ENCODE measurements around the gene NDUFA11. TPM values are rescaled to one million over a fixed set of nuclear protein-coding genes. Genes with fewer than 3 reads are reported as not detected.

Gene NDUFA11
- total and polyA plus RNA-seq, 9 of the 15 experiments (the other 6 are each of a cell fraction or from before 2014, with no cell fraction given) = 63.3 to 486 (median 274) TPM

- 0 out of 2 replicates have a peak, but pooled peaks have one; percentile 39 for TF ChIP-seq MTA3 (IDR thresholded peaks at IDR 0.05; ENCODE audit: borderline replicate concordance)
- TF ChIP-seq, protein P1, sequence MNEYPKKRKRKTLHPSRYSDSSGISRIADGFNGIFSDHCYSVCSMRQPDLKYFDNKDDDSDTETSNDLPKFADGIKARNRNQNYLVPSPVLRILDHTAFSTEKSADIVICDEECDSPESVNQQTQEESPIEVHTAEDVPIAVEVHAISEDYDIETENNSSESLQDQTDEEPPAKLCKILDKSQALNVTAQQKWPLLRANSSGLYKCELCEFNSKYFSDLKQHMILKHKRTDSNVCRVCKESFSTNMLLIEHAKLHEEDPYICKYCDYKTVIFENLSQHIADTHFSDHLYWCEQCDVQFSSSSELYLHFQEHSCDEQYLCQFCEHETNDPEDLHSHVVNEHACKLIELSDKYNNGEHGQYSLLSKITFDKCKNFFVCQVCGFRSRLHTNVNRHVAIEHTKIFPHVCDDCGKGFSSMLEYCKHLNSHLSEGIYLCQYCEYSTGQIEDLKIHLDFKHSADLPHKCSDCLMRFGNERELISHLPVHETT (CRISPR knock-in tag; conservative IDR thresholded peaks at IDR 0.05 in 1 of 2, IDR thresholded peaks at IDR 0.05 in 1 of 2) = no peak
- TF ChIP-seq, protein P2, sequence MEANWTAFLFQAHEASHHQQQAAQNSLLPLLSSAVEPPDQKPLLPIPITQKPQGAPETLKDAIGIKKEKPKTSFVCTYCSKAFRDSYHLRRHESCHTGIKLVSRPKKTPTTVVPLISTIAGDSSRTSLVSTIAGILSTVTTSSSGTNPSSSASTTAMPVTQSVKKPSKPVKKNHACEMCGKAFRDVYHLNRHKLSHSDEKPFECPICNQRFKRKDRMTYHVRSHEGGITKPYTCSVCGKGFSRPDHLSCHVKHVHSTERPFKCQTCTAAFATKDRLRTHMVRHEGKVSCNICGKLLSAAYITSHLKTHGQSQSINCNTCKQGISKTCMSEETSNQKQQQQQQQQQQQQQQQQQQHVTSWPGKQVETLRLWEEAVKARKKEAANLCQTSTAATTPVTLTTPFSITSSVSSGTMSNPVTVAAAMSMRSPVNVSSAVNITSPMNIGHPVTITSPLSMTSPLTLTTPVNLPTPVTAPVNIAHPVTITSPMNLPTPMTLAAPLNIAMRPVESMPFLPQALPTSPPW (CRISPR knock-in tag; IDR thresholded peaks at IDR 0.05) = no peak
- no peak for TF ChIP-seq BRD4 (IDR thresholded peaks at IDR 0.05)
- TF ChIP-seq HNRNPUL1 (IDR thresholded peaks at IDR 0.05; ENCODE audit: low read length) = no peak
- no peak for TF ChIP-seq GATAD2B (IDR thresholded peaks at IDR 0.05; ENCODE audit: borderline replicate concordance)
- TF ChIP-seq SAP30 (IDR thresholded peaks at IDR 0.05; ENCODE audit: borderline replicate concordance, insufficient read depth, low read depth, low read length, poor library complexity, severe bottlenecking) = peak; percentile 93
- no peak for TF ChIP-seq HOXB6 (CRISPR knock-in tag; IDR thresholded peaks at IDR 0.05; ENCODE audit: borderline replicate concordance)
- TF ChIP-seq, protein P3, sequence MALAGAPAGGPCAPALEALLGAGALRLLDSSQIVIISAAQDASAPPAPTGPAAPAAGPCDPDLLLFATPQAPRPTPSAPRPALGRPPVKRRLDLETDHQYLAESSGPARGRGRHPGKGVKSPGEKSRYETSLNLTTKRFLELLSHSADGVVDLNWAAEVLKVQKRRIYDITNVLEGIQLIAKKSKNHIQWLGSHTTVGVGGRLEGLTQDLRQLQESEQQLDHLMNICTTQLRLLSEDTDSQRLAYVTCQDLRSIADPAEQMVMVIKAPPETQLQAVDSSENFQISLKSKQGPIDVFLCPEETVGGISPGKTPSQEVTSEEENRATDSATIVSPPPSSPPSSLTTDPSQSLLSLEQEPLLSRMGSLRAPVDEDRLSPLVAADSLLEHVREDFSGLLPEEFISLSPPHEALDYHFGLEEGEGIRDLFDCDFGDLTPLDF (CRISPR knock-in tag; IDR thresholded peaks at IDR 0.05) = no peak
- no peak for TF ChIP-seq ELF2 (CRISPR knock-in tag; IDR thresholded peaks at IDR 0.05)
- no peak for TF ChIP-seq SMAD2 (IDR thresholded peaks at IDR 0.05; ENCODE audit: low read depth, low read length)
- TF ChIP-seq PHB (CRISPR knock-in tag; IDR thresholded peaks at IDR 0.05) = no peak
- no peak for TF ChIP-seq MYNN (IDR thresholded peaks at IDR 0.05)
- TF ChIP-seq MYNN (CRISPR knock-in tag; IDR thresholded peaks at IDR 0.05) = no peak
- TF ChIP-seq HES1 (IDR thresholded peaks at IDR 0.05; ENCODE audit: low read depth) = no peak
- peak; percentile 61 for TF ChIP-seq KLF1 (tag; IDR thresholded peaks at IDR 0.05)
- TF ChIP-seq ASH1L (IDR thresholded peaks at IDR 0.05; ENCODE audit: borderline replicate concordance, low read depth, partially characterized antibody) = peak; percentile 45
- no peak for TF ChIP-seq ZFPM2 (CRISPR knock-in tag; IDR thresholded peaks at IDR 0.05)
- no peak for TF ChIP-seq BCLAF1 (IDR thresholded peaks at IDR 0.05; ENCODE audit: borderline replicate concordance in 1 of 2, control insufficient read depth in 1 of 2, low read depth in 2 of 2, low read length in 1 of 2)
- TF ChIP-seq SRSF1 (IDR thresholded peaks at IDR 0.05; ENCODE audit: low read depth, low read length) = no peak
Observed at GRCh38 chr19:5904352-5905113, 943 bp upstream of the NDUFA11 start, which contains the start of gene VMAC (continued).

All from K562 (cell line).